GM15510 (cell line): ENCODE measurements around the gene EPHA1.

ENCODE experiments used
- POLR2A ChIP-seq: IDR thresholded peaks from 3 replicates; pipeline ENCODE4 v1.6.1; 2011; ENCODE audit warnings: borderline replicate concordance; ENCODE audit not compliant: insufficient read length; ENCODE audit errors: extremely low read depth

EPHA1 gene

GRCh38 chr7:143375298-143376034, 33.2 kb downstream of the EPHA1 start:
- no peak for TF ChIP-seq POLR2A

GRCh38 chr7:143374561-143374960, 34.1 kb downstream of the EPHA1 start:
- no peak for TF ChIP-seq POLR2A

- no peak for TF ChIP-seq POLR2A
Observed at GRCh38 chr7:143373255-143373794, 35.3 kb downstream of the EPHA1 start.

- no peak for TF ChIP-seq POLR2A
Observed at GRCh38 chr7:143372070-143372469, 36.6 kb downstream of the EPHA1 start.

- no peak for TF ChIP-seq POLR2A
Observed at GRCh38 chr7:143369678-143370651, 38.7 kb downstream of the EPHA1 start.

- no peak for TF ChIP-seq POLR2A
Observed at GRCh38 chr7:143368387-143368786, 40.3 kb downstream of the EPHA1 start.

- TF ChIP-seq POLR2A: no peak
Observed at GRCh38 chr7:143367972-143368371, 40.7 kb downstream of the EPHA1 start.

GRCh38 chr7:143363016-143363937, 45.4 kb downstream of the EPHA1 start:
- TF ChIP-seq POLR2A: no peak

- TF ChIP-seq POLR2A: no peak
Observed at GRCh38 chr7:143362131-143363015, 46.3 kb downstream of the EPHA1 start, which contains the start of gene FAM131B. TSS of gene FAM131B (minus strand) at chr7:143362713. CDS start at chr7:143362603, 110 bp downstream.

- TF ChIP-seq POLR2A: no peak
Observed at GRCh38 chr7:143361552-143362130, 47.0 kb downstream of the EPHA1 start.

GRCh38 chr7:143360788-143361551, 47.7 kb downstream of the EPHA1 start:
- no peak for TF ChIP-seq POLR2A

- no peak for TF ChIP-seq POLR2A
Observed at GRCh38 chr7:143359771-143360353, 48.8 kb downstream of the EPHA1 start.
